Stomach smooth muscle (tissue), 2 donors: ENCODE results near the gene KIFAP3.

Source experiments
- H3K27ac ChIP-seq: one replicate; pipeline ENCODE4 v1.7.0; 2013; ENCODE audit warnings: mild to moderate bottlenecking, low read length, inconsistent platforms
- H3K27me3 ChIP-seq, 2 donors: one replicate each; pipeline ENCODE4 v1.7.0; 2013; ENCODE audit warnings: low read length in 2 of 2; ENCODE audit not compliant: insufficient read depth in 2 of 2, control insufficient read depth in 1 of 2
- H3K36me3 ChIP-seq, 2 donors: one replicate each; pipeline ENCODE4 v1.7.0; 2013; ENCODE audit warnings: low read length in 2 of 2; ENCODE audit not compliant: control insufficient read depth in 2 of 2, insufficient read depth in 2 of 2
- H3K4me1 ChIP-seq: one replicate; pipeline ENCODE4 v1.7.0; 2013; ENCODE audit warnings: low read length; ENCODE audit not compliant: control insufficient read depth, insufficient read depth
- H3K4me3 ChIP-seq, 2 donors: one replicate each; pipeline ENCODE4 v1.7.0; 2013; ENCODE audit warnings: low read length in 2 of 2
- H3K9ac ChIP-seq, 2 donors: one replicate each; pipeline ENCODE4 v1.7.0; 2013; ENCODE audit warnings: low read length in 2 of 2, mild to moderate bottlenecking in 1 of 2
- H3K9me3 ChIP-seq, 2 donors: one replicate each; pipeline ENCODE4 v1.7.0; 2013; ENCODE audit warnings: low read length in 2 of 2; ENCODE audit not compliant: control insufficient read depth in 2 of 2
- donor health status: healthy.
- donor health status: Pancreatic carcinoma.

KIFAP3 gene

DNA sequence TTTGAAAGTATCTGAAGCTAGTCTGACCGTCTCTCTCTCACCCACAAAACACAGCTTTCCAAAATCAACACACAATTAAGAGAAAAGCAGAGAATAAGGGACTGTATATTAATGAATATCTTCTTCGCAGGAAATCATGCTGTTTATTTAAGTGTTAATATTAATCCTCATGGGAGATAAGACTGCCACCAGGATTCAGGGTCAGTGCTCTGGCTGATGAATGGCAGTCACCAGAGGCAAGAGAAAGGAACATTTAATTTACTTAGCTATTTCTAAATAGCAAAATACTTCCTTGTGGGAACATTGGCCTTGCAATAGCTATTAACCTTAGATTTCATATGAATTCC, 183.0 kb downstream of the KIFAP3 start:
- H3K4me1 ChIP-seq: peaks cover 10% of the 10 kb centered on the region
- H3K36me3 ChIP-seq: peaks cover 2 to 5% of the 10 kb centered on the region in 2 donors
- H3K27me3 ChIP-seq: peaks cover 0 to 2% of the 10 kb centered on the region in 2 donors
- no peaks in the 10 kb centered on the region for H3K9me3 ChIP-seq
- no peak overlapping the region for H3K9ac ChIP-seq
- H3K4me3 ChIP-seq: no peak overlapping the region
- no peak overlapping the region for H3K27ac ChIP-seq

DNA sequence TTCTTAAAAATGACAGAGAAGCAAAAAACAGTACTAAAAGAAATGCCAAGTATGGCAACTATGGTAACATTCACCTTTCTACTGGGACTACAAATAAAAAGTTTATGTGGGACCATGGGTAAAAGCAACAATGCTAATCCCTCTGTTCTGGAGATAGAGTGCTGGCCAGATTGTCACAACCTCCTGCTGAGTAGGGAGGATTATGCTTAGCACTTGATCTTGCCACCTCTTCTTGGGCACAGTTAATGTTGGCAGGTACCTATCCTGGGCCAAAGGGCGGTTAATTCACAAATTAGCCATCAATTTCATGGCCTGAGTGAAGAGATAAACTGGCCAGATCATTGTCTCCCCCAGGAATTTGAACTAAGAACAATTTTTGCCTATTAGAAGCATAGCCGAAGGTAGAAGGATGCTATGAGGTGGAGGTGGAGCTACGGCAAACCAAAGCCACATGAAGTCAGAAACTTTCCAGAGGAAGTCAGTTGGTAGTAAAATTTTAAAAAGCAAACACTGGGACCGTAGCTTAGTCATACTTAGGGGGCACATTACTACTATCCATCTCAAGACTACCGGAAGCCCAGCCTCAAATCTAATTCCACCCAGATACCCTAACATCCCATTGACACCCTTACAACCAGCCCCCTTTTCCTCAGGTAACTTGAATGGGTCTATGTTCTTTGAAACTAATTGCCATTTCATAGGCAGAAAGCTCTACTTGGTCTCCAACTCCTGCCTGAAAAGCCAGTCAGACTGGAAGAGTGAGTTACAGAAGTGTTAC, 183.5 kb downstream of the KIFAP3 start:
- Histone ChIP-seq H3K9ac (no peak overlapping the region), H3K36me3 (peaks cover 4 to 8% of the 10 kb centered on the region in 2 donors), H3K27me3 (no peaks in the 10 kb centered on the region), H3K4me1 (peaks cover 10% of the 10 kb centered on the region), H3K4me3 (no peak overlapping the region), H3K27ac (no peak overlapping the region), H3K9me3 (no peaks in the 10 kb centered on the region)

DNA sequence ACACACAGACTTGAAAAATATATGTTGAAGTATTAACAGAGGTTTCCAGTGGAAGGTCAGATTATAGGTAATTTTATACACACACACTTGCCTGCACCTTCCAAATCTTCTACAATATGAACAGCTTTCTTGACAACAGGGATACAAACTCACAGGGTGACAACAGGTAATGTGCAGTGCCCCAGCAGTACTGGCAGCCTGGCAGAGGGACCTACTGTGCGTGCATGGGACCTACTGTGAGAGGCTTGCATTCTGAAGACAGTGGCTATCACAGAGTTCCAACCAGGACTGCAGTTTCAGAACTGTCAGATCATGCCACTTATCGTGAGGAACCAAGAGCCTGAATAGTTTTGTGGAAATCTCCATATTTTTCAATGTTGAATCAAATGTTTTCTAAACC, 184.6 kb downstream of the KIFAP3 start:
- H3K9ac ChIP-seq: no peak overlapping the region
- H3K36me3 ChIP-seq: peaks cover 4 to 8% of the 10 kb centered on the region in 2 donors
- no peaks in the 10 kb centered on the region for H3K27me3 ChIP-seq
- H3K27ac ChIP-seq: no peak overlapping the region
- H3K4me3 ChIP-seq: no peak overlapping the region
- peaks cover 10% of the 10 kb centered on the region for H3K4me1 ChIP-seq
- H3K9me3 ChIP-seq: no peaks in the 10 kb centered on the region

DNA sequence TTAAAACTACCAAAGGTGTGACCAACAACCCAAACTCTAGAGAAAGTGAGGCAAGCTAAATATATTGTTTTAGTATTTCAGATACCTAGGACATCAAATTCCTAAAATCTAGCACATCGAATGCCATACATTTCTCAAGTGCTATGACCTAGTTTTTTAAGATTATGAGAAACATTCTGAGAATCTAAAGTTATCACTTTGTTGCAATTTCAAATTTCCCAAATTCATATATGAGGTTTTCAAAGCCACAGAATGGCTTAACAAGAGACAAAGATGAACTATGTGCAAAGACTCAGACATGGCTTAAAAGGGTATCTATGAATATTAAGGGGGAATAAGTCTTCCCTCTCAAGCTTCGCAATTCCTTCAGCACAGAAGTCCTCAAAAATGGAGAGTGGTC, 187.6 kb downstream of the KIFAP3 start:
- Histone ChIP-seq H3K4me3 (no peak overlapping the region), H3K36me3 (peaks cover 4 to 11% of the 10 kb centered on the region in 2 donors), H3K27me3 (no peaks in the 10 kb centered on the region), H3K4me1 (peaks cover 2% of the 10 kb centered on the region), H3K27ac (no peak overlapping the region), H3K9ac (no peak overlapping the region), H3K9me3 (no peaks in the 10 kb centered on the region)

DNA sequence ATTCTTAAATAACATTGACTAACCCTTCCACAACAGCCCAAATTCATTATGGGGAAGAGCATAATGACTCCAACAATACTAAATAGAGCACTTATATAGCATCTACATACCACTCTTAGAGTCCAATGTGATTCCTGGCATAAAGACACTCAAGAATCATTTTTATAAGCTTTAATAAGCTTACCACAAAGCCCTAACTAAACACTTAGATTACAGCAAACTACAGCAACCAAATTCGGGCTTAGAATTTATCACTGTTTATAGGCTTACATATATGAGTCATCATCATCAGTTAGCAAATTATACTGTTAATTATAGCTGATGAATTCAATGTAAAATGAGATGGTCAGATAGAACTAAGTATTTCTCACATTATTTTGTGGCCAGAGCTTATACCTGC, 188.1 kb downstream of the KIFAP3 start:
- Histone ChIP-seq H3K4me1 (peaks cover 2% of the 10 kb centered on the region), H3K27me3 (no peaks in the 10 kb centered on the region), H3K9me3 (no peaks in the 10 kb centered on the region), H3K4me3 (no peak overlapping the region), H3K27ac (no peak overlapping the region), H3K36me3 (peaks cover 4 to 11% of the 10 kb centered on the region in 2 donors), H3K9ac (no peak overlapping the region)

DNA sequence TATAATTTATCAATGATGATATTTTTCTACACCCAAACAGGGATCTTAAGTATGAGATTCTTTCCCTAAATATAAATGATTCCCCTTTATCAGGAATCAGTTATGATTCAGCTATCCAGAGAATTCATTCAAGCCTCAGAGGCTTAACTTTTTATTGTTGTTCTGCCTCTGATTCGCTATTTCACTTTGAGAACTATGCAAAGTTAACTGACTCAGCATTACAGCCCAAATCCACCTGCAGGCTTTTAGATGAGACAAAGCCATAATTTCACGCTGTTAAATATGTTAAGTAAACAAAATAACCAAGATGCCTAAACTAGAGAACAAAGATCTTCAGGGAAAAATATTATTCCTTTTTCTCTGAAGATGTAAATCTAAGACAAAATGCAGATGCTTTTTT, 189.3 kb downstream of the KIFAP3 start:
- Histone ChIP-seq H3K4me1 (no peaks in the 10 kb centered on the region), H3K9me3 (no peaks in the 10 kb centered on the region), H3K27ac (no peak overlapping the region), H3K27me3 (no peaks in the 10 kb centered on the region), H3K36me3 (peaks cover 4 to 11% of the 10 kb centered on the region in 2 donors), H3K9ac (no peak overlapping the region), H3K4me3 (no peak overlapping the region)

DNA sequence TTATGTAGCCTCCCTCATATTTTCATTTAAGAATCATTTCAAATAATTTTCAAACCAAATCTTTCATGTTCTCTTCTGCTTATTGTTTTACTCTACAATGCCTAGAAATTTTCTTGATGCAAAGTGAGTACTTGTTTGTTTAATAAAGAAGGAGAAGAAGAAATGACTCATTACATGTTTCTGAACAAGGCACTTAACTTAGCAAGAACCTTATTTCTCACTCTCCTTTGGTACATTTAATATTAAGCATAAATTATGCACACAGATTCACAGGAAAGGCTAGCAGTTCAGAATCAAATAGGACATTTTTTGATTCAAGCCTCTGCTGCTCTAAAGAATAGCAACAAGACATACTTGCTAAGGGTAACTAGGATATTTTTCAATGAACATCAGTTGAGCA, 189.9 kb downstream of the KIFAP3 start:
- Histone ChIP-seq H3K36me3 (peaks cover 4 to 11% of the 10 kb centered on the region in 2 donors), H3K9ac (no peak overlapping the region), H3K4me3 (no peak overlapping the region), H3K9me3 (no peaks in the 10 kb centered on the region), H3K27me3 (no peaks in the 10 kb centered on the region), H3K4me1 (no peaks in the 10 kb centered on the region), H3K27ac (no peak overlapping the region)

DNA sequence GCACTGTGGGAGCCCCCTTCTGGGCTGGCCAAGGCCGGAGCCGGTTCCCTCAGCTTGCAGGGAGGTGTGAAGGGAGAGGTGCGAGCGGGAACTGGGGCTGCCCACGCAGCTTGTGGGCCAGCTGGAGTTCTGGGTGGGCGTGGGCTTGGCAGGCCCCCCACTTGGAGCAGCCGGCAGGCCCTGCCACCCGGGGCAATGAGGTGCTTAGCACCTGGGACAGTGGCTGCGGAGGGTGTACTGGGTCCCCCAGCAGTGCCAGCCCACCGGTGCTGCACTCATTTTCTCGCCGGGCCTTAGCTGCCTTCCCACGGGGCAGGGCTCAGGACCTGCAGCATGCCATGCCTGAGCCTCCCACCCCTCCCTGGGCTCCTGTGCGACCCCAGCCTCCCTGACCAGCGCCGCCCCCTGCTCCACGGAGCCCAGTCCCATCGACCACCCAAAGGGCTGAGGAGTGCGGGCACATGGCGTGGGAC, 192.4 kb downstream of the KIFAP3 start:
- H3K4me1 ChIP-seq: no peaks in the 10 kb centered on the region
- H3K27ac ChIP-seq: no peak overlapping the region
- H3K4me3 ChIP-seq: no peak overlapping the region
- H3K36me3 ChIP-seq: peaks cover 4 to 8% of the 10 kb centered on the region in 2 donors
- H3K9ac ChIP-seq: no peak overlapping the region
- no peaks in the 10 kb centered on the region for H3K27me3 ChIP-seq
- no peaks in the 10 kb centered on the region for H3K9me3 ChIP-seq

DNA sequence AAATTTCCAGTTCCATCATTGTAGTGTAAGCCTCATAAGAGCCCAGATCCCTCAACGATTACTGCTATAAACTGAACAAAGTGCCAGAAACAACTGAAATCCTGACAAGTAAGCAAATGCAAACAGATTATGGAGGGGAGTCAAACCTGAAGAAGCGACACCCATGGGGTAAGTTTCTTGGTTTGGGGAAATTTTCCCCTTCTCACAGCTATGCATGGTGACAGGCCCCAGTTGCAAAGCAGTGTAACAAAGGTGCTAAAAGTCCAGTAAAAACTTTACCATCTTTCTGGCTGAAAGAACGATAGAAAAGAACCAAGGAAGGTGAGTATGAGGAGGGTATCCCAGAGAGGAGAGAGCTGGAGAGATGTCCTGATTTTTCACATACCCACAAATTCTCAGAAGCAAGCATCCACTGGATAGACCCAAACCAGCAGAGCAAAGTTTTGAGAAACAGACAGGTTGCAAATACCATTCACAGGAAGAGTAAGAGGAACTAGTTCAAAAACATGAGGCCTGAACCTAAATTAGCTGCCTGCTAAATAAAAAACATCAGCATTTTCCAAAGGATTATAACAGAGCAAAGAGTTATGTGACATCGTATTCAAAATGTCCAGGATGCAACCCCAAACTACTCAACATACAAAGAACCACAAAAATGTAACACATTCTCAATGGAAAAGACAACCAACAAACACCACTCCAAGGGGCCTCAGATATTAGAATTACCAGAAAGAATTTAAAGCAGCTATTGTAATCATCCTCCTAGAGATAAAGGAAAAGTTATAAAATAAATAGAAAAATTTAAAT, 195.3 kb downstream of the KIFAP3 start:
- no peak overlapping the region for H3K27ac ChIP-seq
- H3K27me3 ChIP-seq: no peaks in the 10 kb centered on the region
- H3K9me3 ChIP-seq: no peaks in the 10 kb centered on the region
- peaks cover 7 to 10% of the 10 kb centered on the region in 2 donors for H3K36me3 ChIP-seq
- no peak overlapping the region for H3K9ac ChIP-seq
- no peak overlapping the region for H3K4me3 ChIP-seq
- no peaks in the 10 kb centered on the region for H3K4me1 ChIP-seq

DNA sequence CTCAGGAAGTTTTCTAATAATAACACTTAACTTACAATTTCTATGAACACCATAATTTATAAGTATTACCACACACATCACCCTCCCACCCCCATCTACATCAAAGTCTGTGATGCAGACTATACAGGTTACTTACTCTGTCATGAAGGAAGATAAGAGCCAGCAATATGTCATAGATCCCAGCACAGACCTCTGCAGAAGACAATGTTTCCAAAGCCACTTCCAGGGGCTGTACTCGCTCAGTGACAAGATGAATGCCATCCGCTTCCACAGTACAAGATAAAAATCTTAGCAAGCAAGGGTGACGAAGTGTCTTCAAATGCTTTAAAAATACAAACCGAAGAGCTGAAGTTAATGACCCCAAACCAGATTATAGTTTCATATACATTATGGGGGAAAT, 196.0 kb downstream of the KIFAP3 start:
- no peaks in the 10 kb centered on the region for H3K4me1 ChIP-seq
- no peak overlapping the region for H3K4me3 ChIP-seq
- no peaks in the 10 kb centered on the region for H3K27me3 ChIP-seq
- H3K36me3 ChIP-seq: peaks cover 10 to 11% of the 10 kb centered on the region in 2 donors
- H3K27ac ChIP-seq: no peak overlapping the region
- no peak overlapping the region for H3K9ac ChIP-seq
- H3K9me3 ChIP-seq: no peaks in the 10 kb centered on the region
